ENCODE results near the gene KDM6B.

The KDM6B gene

DNA sequence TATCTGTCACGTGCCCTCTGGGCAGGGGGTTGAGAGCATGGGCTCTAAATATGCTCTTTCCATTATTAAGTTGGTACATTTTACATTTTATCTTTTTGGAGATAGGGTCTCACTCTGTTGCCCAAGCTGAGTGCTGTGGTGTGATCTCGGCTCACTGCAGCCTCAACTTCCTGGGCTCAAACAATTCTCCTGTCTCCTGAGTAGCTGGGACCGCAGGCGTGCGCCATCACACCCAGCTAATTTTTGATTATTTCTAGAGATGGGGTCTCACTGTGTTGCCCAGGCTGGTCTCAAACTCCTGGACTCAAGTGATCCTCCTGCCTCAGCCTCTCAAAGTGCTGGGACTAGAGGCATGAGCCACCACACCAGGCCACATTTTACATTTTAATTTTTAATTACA lies 43.9 kb upstream of the KDM6B start:
- Histone ChIP-seq H3K9ac (ENCODE audit: low read depth, low read length, poor library complexity) (no peak overlapping the region), H3K4me1 (ENCODE audit: control insufficient read depth in 2 of 2, insufficient read depth in 1 of 2, low read depth in 1 of 2, low read length in 2 of 2) (peaks cover 0 to 7% of the 10 kb centered on the region in 2 donors), H4K8ac (ENCODE audit: low read depth, low read length) (no peak overlapping the region), H3K9me3 (replicated peaks in 1 of 2; ENCODE audit: control insufficient read depth in 2 of 2, insufficient read depth in 1 of 2, low read depth in 1 of 2, low read length in 2 of 2) (no peaks in the 10 kb centered on the region), H2BK120ac (ENCODE audit: low read depth, low read length) (no peak overlapping the region), H3K79me1 (ENCODE audit: low read depth, low read length) (no peaks in the 10 kb centered on the region), H3K27me3 (ENCODE audit: control insufficient read depth in 3 of 3, insufficient read depth in 3 of 3, low read depth in 1 of 3, low read length in 3 of 3) (peaks cover 0 to 14% (median 0%) of the 10 kb centered on the region in 3 experiments), H3K4ac (ENCODE audit: low read length) (no peak overlapping the region), H3K4me2 (ENCODE audit: insufficient read depth, low read length, poor library complexity, severe bottlenecking) (no peak overlapping the region), H2BK15ac (ENCODE audit: low read length) (no peak overlapping the region), H2BK5ac (ENCODE audit: low read length) (no peak overlapping the region), H2AFZ (ENCODE audit: low read length) (no peak overlapping the region), H3K23ac (ENCODE audit: low read depth, low read length, poor library complexity) (no peak overlapping the region), H2AK5ac (ENCODE audit: low read depth, low read length) (no peak overlapping the region), H3K14ac (ENCODE audit: low read length) (no peak overlapping the region), H2BK12ac (ENCODE audit: low read length) (no peak overlapping the region), H3K18ac (ENCODE audit: low read length) (no peak overlapping the region), H3K27ac (replicated peaks; ENCODE audit: low read length) (no peak overlapping the region), H3K4me3 (ENCODE audit: low read length in 2 of 2) (no peak overlapping the region), H4K91ac (ENCODE audit: low read depth, low read length, poor library complexity) (no peak overlapping the region), H3K36me3 (replicated peaks in 1 of 2; ENCODE audit: control insufficient read depth in 2 of 2, insufficient read depth in 2 of 2, low read length in 2 of 2) (no peaks in the 10 kb centered on the region)
- WGBS, 2 donors (ENCODE audit: extremely low coverage in 2 of 2, insufficient read length in 2 of 2, insufficient replicate concordance in 1 of 2): no CpG with 5 or more reads among the region's 5 CpGs
- DNase-seq (ENCODE audit: low spot score): no peak

DNA sequence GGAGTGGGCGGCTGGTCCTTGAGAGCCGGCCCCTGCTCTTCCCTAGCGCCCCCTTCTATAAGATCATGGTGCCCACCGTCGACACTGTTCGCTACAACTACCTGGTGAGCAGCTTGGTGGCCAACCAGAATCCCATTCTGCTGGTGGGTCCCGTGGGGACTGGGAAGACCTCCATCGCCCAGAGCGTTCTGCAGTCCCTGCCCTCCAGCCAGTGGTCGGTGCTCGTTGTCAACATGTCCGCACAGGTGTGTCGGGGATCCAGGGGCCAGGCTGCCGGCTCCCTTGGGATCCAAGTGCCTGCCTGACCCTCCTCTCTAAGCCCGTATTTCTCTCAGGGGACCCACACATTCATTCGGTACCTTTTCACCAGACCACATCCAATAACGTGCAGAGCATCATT lies 41.4 kb upstream of the KDM6B start:
- Histone ChIP-seq H3K79me1 (ENCODE audit: low read depth, low read length) (no peaks in the 10 kb centered on the region), H2BK12ac (ENCODE audit: low read length) (no peak overlapping the region), H3K4me2 (ENCODE audit: insufficient read depth, low read length, poor library complexity, severe bottlenecking) (no peak overlapping the region), H3K27ac (replicated peaks; ENCODE audit: low read length) (no peak overlapping the region), H2AK5ac (ENCODE audit: low read depth, low read length) (no peak overlapping the region), H3K9ac (ENCODE audit: low read depth, low read length, poor library complexity) (no peak overlapping the region), H3K18ac (ENCODE audit: low read length) (no peak overlapping the region), H3K4me3 (ENCODE audit: low read length in 2 of 2) (no peak overlapping the region), H4K91ac (ENCODE audit: low read depth, low read length, poor library complexity) (no peak overlapping the region), H2BK15ac (ENCODE audit: low read length) (no peak overlapping the region), H3K23ac (ENCODE audit: low read depth, low read length, poor library complexity) (peak overlapping the region; percentile 48), H3K9me3 (replicated peaks in 1 of 2; ENCODE audit: control insufficient read depth in 2 of 2, insufficient read depth in 1 of 2, low read depth in 1 of 2, low read length in 2 of 2) (no peaks in the 10 kb centered on the region), H3K4ac (ENCODE audit: low read length) (no peak overlapping the region), H3K14ac (ENCODE audit: low read length) (no peak overlapping the region), H3K36me3 (replicated peaks in 1 of 2; ENCODE audit: control insufficient read depth in 2 of 2, insufficient read depth in 2 of 2, low read length in 2 of 2) (no peaks in the 10 kb centered on the region), H2BK5ac (ENCODE audit: low read length) (no peak overlapping the region), H3K4me1 (ENCODE audit: control insufficient read depth in 2 of 2, insufficient read depth in 1 of 2, low read depth in 1 of 2, low read length in 2 of 2) (peaks cover 0 to 7% of the 10 kb centered on the region in 2 donors), H2AFZ (ENCODE audit: low read length) (no peak overlapping the region), H4K8ac (ENCODE audit: low read depth, low read length) (peak overlapping the region; percentile 19), H2BK120ac (ENCODE audit: low read depth, low read length) (no peak overlapping the region), H3K27me3 (ENCODE audit: control insufficient read depth in 3 of 3, insufficient read depth in 3 of 3, low read depth in 1 of 3, low read length in 3 of 3) (peaks cover 0 to 3% (median 0%) of the 10 kb centered on the region in 3 experiments)
- no peak for DNase-seq (ENCODE audit: low spot score)
- no CpG with 5 or more reads among the region's 17 CpGs for WGBS, 2 donors (ENCODE audit: extremely low coverage in 2 of 2, insufficient read length in 2 of 2, insufficient replicate concordance in 1 of 2)

DNA sequence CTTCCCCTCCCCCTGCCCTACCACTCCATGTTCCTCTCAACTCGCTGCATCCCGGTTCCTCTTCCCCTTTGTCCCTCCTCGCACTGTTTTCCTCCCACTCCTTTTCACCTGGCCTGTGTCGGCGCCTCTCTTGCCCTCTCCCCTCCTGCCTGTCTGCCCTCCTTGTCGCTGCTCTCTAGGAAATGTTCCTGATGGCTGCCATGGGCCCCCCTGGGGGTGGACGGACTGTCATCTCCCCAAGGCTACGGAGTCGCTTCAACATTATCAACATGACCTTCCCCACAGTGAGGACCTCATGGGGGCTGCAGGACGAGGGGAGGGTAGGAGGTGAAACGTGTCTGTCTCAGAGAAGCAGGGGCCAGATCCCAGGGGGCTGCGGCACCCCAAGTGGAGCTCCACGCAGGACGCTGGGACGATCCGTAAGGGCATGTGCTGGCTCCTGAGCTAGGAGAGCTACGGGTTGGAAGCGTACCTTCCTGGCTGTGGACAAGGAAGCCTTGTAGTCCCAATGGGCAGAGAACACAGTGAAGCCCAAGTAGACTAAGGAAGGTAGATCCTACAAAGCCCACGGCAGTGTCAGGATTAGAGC lies 39.8 kb upstream of the KDM6B start:
- no peaks in the 10 kb centered on the region for H3K9me3 ChIP-seq (replicated peaks in 1 of 2; ENCODE audit: control insufficient read depth in 2 of 2, insufficient read depth in 1 of 2, low read depth in 1 of 2, low read length in 2 of 2)
- H2BK15ac ChIP-seq (ENCODE audit: low read length): peak overlapping the region; percentile 93
- H3K4me1 ChIP-seq (ENCODE audit: control insufficient read depth in 2 of 2, insufficient read depth in 1 of 2, low read depth in 1 of 2, low read length in 2 of 2): peaks cover 0 to 7% of the 10 kb centered on the region in 2 donors
- no peak overlapping the region for H2BK12ac ChIP-seq (ENCODE audit: low read length)
- H3K14ac ChIP-seq (ENCODE audit: low read length): peak overlapping the region; percentile 58
- peak overlapping the region; percentile 17 for H3K4ac ChIP-seq (ENCODE audit: low read length)
- H2AK5ac ChIP-seq (ENCODE audit: low read depth, low read length): peak overlapping the region; percentile 76
- peak overlapping the region; percentile 56 for H4K91ac ChIP-seq (ENCODE audit: low read depth, low read length, poor library complexity)
- H2AFZ ChIP-seq (ENCODE audit: low read length): peak overlapping the region; percentile 58
- no peak overlapping the region for H3K4me2 ChIP-seq (ENCODE audit: insufficient read depth, low read length, poor library complexity, severe bottlenecking)
- WGBS, 2 donors (ENCODE audit: extremely low coverage in 2 of 2, insufficient read length in 2 of 2, insufficient replicate concordance in 1 of 2): no CpG with 5 or more reads among the region's 19 CpGs
- no peak overlapping the region for H3K27ac ChIP-seq (replicated peaks; ENCODE audit: low read length)
- no peaks in the 10 kb centered on the region for H3K79me1 ChIP-seq (ENCODE audit: low read depth, low read length)
- DNase-seq (ENCODE audit: low spot score): no peak
- H4K8ac ChIP-seq (ENCODE audit: low read depth, low read length): peak overlapping the region; percentile 52
- peak overlapping the region; percentile 79 for H2BK120ac ChIP-seq (ENCODE audit: low read depth, low read length)
- H3K9ac ChIP-seq (ENCODE audit: low read depth, low read length, poor library complexity): no peak overlapping the region
- no peaks in the 10 kb centered on the region for H3K36me3 ChIP-seq (replicated peaks in 1 of 2; ENCODE audit: control insufficient read depth in 2 of 2, insufficient read depth in 2 of 2, low read length in 2 of 2)
- peak overlapping the region; percentile 94 for H3K18ac ChIP-seq (ENCODE audit: low read length)
- H3K23ac ChIP-seq (ENCODE audit: low read depth, low read length, poor library complexity): peak overlapping the region; percentile 44
- H3K27me3 ChIP-seq (ENCODE audit: control insufficient read depth in 3 of 3, insufficient read depth in 3 of 3, low read depth in 1 of 3, low read length in 3 of 3): peaks cover 0 to 3% (median 0%) of the 10 kb centered on the region in 3 experiments
- H2BK5ac ChIP-seq (ENCODE audit: low read length): peak overlapping the region; percentile 91
- no peak overlapping the region for H3K4me3 ChIP-seq (ENCODE audit: low read length in 2 of 2)

DNA sequence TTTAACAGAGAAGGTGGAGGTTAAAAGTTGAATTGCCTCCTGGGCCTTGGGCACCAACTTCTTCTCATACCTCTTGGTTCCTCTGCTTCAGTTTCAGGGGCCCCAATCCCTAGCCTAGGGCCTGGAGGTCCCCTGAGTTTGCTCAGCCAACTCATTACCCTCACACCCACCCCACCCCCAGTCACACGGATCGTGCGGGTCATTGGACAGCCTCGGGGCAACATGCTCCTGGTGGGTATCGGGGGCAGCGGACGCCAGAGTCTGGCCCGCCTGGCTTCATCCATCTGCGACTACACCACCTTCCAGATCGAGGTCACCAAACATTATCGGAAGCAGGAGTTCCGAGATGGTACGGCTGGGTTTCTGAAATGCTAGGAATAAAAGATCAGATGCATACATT lies 36.0 kb upstream of the KDM6B start:
- Histone ChIP-seq H2AK5ac (ENCODE audit: low read depth, low read length) (peak overlapping the region; percentile 6), H3K18ac (ENCODE audit: low read length) (no peak overlapping the region), H3K4ac (ENCODE audit: low read length) (no peak overlapping the region), H3K27me3 (ENCODE audit: control insufficient read depth in 3 of 3, insufficient read depth in 3 of 3, low read depth in 1 of 3, low read length in 3 of 3) (no peaks in the 10 kb centered on the region), H3K4me3 (ENCODE audit: low read length in 2 of 2) (no peak overlapping the region), H3K23ac (ENCODE audit: low read depth, low read length, poor library complexity) (no peak overlapping the region), H2BK5ac (ENCODE audit: low read length) (no peak overlapping the region), H2BK15ac (ENCODE audit: low read length) (no peak overlapping the region), H3K79me1 (ENCODE audit: low read depth, low read length) (no peaks in the 10 kb centered on the region), H2BK120ac (ENCODE audit: low read depth, low read length) (no peak overlapping the region), H3K27ac (replicated peaks; ENCODE audit: low read length) (no peak overlapping the region), H3K9ac (ENCODE audit: low read depth, low read length, poor library complexity) (no peak overlapping the region), H3K9me3 (replicated peaks in 1 of 2; ENCODE audit: control insufficient read depth in 2 of 2, insufficient read depth in 1 of 2, low read depth in 1 of 2, low read length in 2 of 2) (no peaks in the 10 kb centered on the region), H2AFZ (ENCODE audit: low read length) (no peak overlapping the region), H3K4me1 (ENCODE audit: control insufficient read depth in 2 of 2, insufficient read depth in 1 of 2, low read depth in 1 of 2, low read length in 2 of 2) (peaks cover 0 to 9% of the 10 kb centered on the region in 2 donors), H3K14ac (ENCODE audit: low read length) (no peak overlapping the region), H3K4me2 (ENCODE audit: insufficient read depth, low read length, poor library complexity, severe bottlenecking) (no peak overlapping the region), H3K36me3 (replicated peaks in 1 of 2; ENCODE audit: control insufficient read depth in 2 of 2, insufficient read depth in 2 of 2, low read length in 2 of 2) (no peaks in the 10 kb centered on the region), H2BK12ac (ENCODE audit: low read length) (no peak overlapping the region), H4K91ac (ENCODE audit: low read depth, low read length, poor library complexity) (no peak overlapping the region), H4K8ac (ENCODE audit: low read depth, low read length) (no peak overlapping the region)
- no CpG with 5 or more reads among the region's 13 CpGs for WGBS, 2 donors (ENCODE audit: extremely low coverage in 2 of 2, insufficient read length in 2 of 2, insufficient replicate concordance in 1 of 2)
- DNase-seq (ENCODE audit: low spot score): no peak
